ENCODE measurements around the gene BPIFB1. TPM values are rescaled to one million over a fixed set of nuclear protein-coding genes. Genes with fewer than 3 reads are reported as not detected.

BPIFB1 gene
- total and polyA plus RNA-seq, 2 donors (not counting 3 experiments of a cell fraction or from before 2014, with no cell fraction given) = not detected

- POLR2A ChIA-PET = no interaction called here
- TF ChIP-seq POLR2AphosphoS5 (IDR thresholded peaks at IDR 0.05; ENCODE audit: insufficient read depth, low read depth, low read length) = no peak
- TF ChIP-seq MYC (IDR thresholded peaks at IDR 0.05; ENCODE audit: low read depth, low read length) = no peak
- TF ChIP-seq POLR2A (IDR thresholded peaks at IDR 0.05; ENCODE audit: low read depth, low read length) = no peak
- no peak for TF ChIP-seq GATA2 (IDR thresholded peaks at IDR 0.05; ENCODE audit: insufficient read depth, insufficient read length, low read depth, low read length)
- no peak for TF ChIP-seq JUN (IDR thresholded peaks at IDR 0.05; ENCODE audit: borderline replicate concordance, insufficient read depth, insufficient read length, low read depth)
- no peak for TF ChIP-seq FOS (IDR thresholded peaks at IDR 0.05; ENCODE audit: borderline replicate concordance, insufficient read depth, low read length)
- no peak for TF ChIP-seq EZH2 (IDR thresholded peaks at IDR 0.05; ENCODE audit: borderline replicate concordance, low read depth, low read length, severe bottlenecking)
- CTCF ChIA-PET = no interaction called here
- no peak overlapping the region for H3K4me2 ChIP-seq (ENCODE audit: insufficient read depth, low read length)
- no peaks in the 10 kb centered on the region for H3K36me3 ChIP-seq (ENCODE audit: control insufficient read depth in 2 of 2, extremely low read depth in 1 of 2, insufficient read depth in 2 of 2, low read length in 2 of 2)
- FAIRE-seq (no peak), DNase-seq (ENCODE audit: low read depth, low spot score) (no peak)
- dilution Hi-C loops (cut with MboI; ENCODE audit: extremely low pct_ligation_motif_present, low sequenced_read_pairs) = no loop called here
- no peak overlapping the region for H3K4me3 ChIP-seq (replicated peaks in 1 of 3; ENCODE audit: insufficient read depth in 1 of 3, low read depth in 1 of 3, low read length in 3 of 3)
- no peak overlapping the region for H3K27ac ChIP-seq (ENCODE audit: insufficient read depth, low read depth, low read length)
- H3K9ac ChIP-seq (replicated peaks; ENCODE audit: extremely low read depth, insufficient read depth, low read length) = no peak overlapping the region
- peaks cover 0 to 8% of the 10 kb centered on the region in 2 experiments for H3K27me3 ChIP-seq (ENCODE audit: control insufficient read depth in 2 of 2, insufficient read depth in 2 of 2, low read length in 2 of 2)
- no peaks in the 10 kb centered on the region for H3K9me1 ChIP-seq (replicated peaks; ENCODE audit: control insufficient read depth, extremely low read depth, insufficient read depth, low read length)
- H2AFZ ChIP-seq (ENCODE audit: low read depth, low read length) = no peak overlapping the region
- intact Hi-C loops (cut with micrococcal nuclease) = no loop called here
- H4K20me1 ChIP-seq (replicated peaks; ENCODE audit: control insufficient read depth, extremely low read depth, insufficient read depth, low read length) = no peaks in the 10 kb centered on the region
- H3K9me3 ChIP-seq (replicated peaks; ENCODE audit: control insufficient read depth, insufficient read depth, low read length) = no peaks in the 10 kb centered on the region
- BruUV-seq (replicated peaks) = no TSS peak
- H3K4me1 ChIP-seq (ENCODE audit: control insufficient read depth, extremely low read depth, insufficient read depth, low read length) = no peaks in the 10 kb centered on the region
- H3K79me2 ChIP-seq (ENCODE audit: control insufficient read depth, insufficient read depth, low read length) = no peaks in the 10 kb centered on the region
Measured at GRCh38 chr20:33278700-33279099, 4.3 kb upstream of the BPIFB1 start.

GRCh38 chr20:33279261-33279910 is 3.6 kb upstream of the BPIFB1 start:
- H3K36me3 ChIP-seq (ENCODE audit: control insufficient read depth in 2 of 2, extremely low read depth in 1 of 2, insufficient read depth in 2 of 2, low read length in 2 of 2) = no peaks in the 10 kb centered on the region
- TF ChIP-seq POLR2AphosphoS5 (IDR thresholded peaks at IDR 0.05; ENCODE audit: insufficient read depth, low read depth, low read length) = no peak
- no peak for TF ChIP-seq EZH2 (IDR thresholded peaks at IDR 0.05; ENCODE audit: borderline replicate concordance, low read depth, low read length, severe bottlenecking)
- TF ChIP-seq JUN (IDR thresholded peaks at IDR 0.05; ENCODE audit: borderline replicate concordance, insufficient read depth, insufficient read length, low read depth) = no peak
- no peak for TF ChIP-seq MAX (IDR thresholded peaks at IDR 0.05; ENCODE audit: insufficient read depth, insufficient read length)
- TF ChIP-seq MYC (IDR thresholded peaks at IDR 0.05; ENCODE audit: low read depth, low read length) = no peak
- TF ChIP-seq GATA2 (IDR thresholded peaks at IDR 0.05; ENCODE audit: insufficient read depth, insufficient read length, low read depth, low read length) = no peak
- no peak for TF ChIP-seq POLR2A (IDR thresholded peaks at IDR 0.05; ENCODE audit: low read depth, low read length)
- no peaks in the 10 kb centered on the region for H3K4me1 ChIP-seq (ENCODE audit: control insufficient read depth, extremely low read depth, insufficient read depth, low read length)
- FAIRE-seq (no peak), DNase-seq (ENCODE audit: low read depth, low spot score) (no peak)
- no peak overlapping the region for H3K4me3 ChIP-seq (replicated peaks in 1 of 3; ENCODE audit: insufficient read depth in 1 of 3, low read depth in 1 of 3, low read length in 3 of 3)
- dilution Hi-C loops (cut with MboI; ENCODE audit: extremely low pct_ligation_motif_present, low sequenced_read_pairs) (no loop called here), intact Hi-C loops (cut with micrococcal nuclease) (no loop called here)
- no peak overlapping the region for H3K9ac ChIP-seq (replicated peaks; ENCODE audit: extremely low read depth, insufficient read depth, low read length)
- no peaks in the 10 kb centered on the region for H3K9me3 ChIP-seq (replicated peaks; ENCODE audit: control insufficient read depth, insufficient read depth, low read length)
- no peaks in the 10 kb centered on the region for H3K9me1 ChIP-seq (replicated peaks; ENCODE audit: control insufficient read depth, extremely low read depth, insufficient read depth, low read length)
- ChIA-PET POLR2A (no interaction called here), CTCF (no interaction called here)
- no peak overlapping the region for H3K4me2 ChIP-seq (ENCODE audit: insufficient read depth, low read length)
- no peaks in the 10 kb centered on the region for H4K20me1 ChIP-seq (replicated peaks; ENCODE audit: control insufficient read depth, extremely low read depth, insufficient read depth, low read length)
- no peaks in the 10 kb centered on the region for H3K79me2 ChIP-seq (ENCODE audit: control insufficient read depth, insufficient read depth, low read length)
- H2AFZ ChIP-seq (ENCODE audit: low read depth, low read length) = no peak overlapping the region
- BruUV-seq (replicated peaks) = no TSS peak
- H3K27ac ChIP-seq (ENCODE audit: insufficient read depth, low read depth, low read length) = no peak overlapping the region
- H3K27me3 ChIP-seq (ENCODE audit: control insufficient read depth in 2 of 2, insufficient read depth in 2 of 2, low read length in 2 of 2) = peaks cover 0 to 8% of the 10 kb centered on the region in 2 experiments
